Measurements from ENCODE around the gene C5orf52.
"Not testable (repeated sequence)": the region's sequence is repeated elsewhere in the genome, so short reads cannot be mapped to it uniquely, and the experiment has no call there.

The C5orf52 gene

DNA sequence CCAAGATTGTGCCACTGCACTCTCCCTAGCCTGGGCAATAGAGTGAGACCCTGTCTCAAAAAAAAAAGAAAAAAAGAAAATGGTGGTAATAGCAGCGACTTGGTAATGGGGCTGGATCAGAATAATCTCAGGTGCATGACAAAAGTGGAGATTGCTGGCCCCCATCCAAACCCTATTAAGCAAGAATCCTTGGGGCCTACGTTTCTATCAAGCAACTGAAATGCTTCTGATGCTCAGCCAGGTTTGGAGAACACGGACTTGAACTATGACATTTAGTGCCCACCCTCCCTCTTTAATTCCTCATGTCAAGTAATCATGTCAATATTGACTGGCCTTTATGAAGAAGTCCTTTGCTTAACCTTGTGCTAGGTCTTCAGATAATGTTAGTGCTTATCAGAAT lies 6.6 kb downstream of the C5orf52 start:
- no peak for DNase-seq (ENCODE audit: low read depth in 2 of 2)

- no peak for DNase-seq (ENCODE audit: low read depth in 2 of 2)
These were observed 8.5 kb downstream of the C5orf52 start for GRCh38 chr5:157679801-157680200.

DNA sequence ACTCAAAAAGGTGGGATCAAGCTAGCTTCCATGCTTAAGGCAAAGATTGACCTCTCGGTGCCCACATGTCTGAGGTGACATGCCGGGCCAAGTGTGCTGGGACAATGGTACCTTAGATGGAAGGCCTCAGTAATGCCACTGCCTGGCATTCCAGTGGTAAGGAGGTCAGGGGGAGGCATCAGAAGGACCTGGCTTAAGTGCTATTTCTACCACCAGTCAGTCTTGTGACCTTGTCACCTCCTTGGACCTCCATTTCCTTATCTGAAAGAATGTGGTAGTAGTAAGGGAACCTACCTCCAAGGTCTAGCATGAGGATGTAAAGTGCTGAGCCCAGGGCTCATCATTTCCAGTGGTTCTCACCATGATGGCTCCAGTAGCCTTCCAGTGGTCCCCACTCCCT lies 8.9 kb downstream of the C5orf52 start:
- DNase-seq (ENCODE audit: low read depth in 2 of 2), result no peak

DNA sequence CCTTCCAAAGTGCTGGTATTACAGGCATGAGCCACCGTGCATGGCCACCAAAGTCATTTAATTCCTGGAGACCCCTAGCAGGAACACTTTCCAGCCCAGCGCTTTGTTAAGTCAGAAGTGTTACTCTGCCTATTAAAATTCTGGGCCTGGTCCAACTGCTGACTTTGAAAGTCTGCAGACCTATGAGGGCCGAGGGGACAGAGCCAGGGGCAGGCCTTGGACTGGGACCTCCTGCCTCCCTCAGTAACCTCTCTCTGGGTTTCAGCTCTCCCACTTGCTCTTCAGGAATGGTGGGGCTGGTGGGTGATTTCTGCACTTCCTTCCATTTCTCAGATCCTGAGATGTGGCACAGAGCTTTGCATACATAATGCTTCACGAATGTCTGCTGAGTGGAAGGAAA lies 9.7 kb downstream of the C5orf52 start:
- no peak for DNase-seq (ENCODE audit: low read depth in 2 of 2)

DNA sequence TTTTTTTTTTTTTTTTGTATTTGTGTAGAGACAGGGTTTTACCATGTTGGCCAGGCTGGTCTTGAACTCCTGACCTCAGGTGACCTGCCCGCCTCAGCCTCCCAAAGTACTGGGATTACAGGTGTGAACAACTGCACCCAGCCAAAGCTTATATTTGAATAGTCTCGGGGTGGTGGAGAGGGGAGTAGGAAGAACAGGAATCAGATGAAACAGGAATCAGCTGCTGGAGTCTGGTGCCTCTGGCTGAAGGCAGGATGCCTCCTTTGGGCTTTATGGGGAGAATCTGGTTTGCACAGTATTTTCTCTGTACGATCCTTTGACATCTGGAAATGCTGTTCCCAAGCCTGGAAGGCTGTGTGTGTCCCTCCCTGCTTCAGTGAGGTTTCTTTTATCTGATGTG lies 10.9 kb downstream of the C5orf52 start:
- no peak for DNase-seq (ENCODE audit: low read depth in 2 of 2)

DNA sequence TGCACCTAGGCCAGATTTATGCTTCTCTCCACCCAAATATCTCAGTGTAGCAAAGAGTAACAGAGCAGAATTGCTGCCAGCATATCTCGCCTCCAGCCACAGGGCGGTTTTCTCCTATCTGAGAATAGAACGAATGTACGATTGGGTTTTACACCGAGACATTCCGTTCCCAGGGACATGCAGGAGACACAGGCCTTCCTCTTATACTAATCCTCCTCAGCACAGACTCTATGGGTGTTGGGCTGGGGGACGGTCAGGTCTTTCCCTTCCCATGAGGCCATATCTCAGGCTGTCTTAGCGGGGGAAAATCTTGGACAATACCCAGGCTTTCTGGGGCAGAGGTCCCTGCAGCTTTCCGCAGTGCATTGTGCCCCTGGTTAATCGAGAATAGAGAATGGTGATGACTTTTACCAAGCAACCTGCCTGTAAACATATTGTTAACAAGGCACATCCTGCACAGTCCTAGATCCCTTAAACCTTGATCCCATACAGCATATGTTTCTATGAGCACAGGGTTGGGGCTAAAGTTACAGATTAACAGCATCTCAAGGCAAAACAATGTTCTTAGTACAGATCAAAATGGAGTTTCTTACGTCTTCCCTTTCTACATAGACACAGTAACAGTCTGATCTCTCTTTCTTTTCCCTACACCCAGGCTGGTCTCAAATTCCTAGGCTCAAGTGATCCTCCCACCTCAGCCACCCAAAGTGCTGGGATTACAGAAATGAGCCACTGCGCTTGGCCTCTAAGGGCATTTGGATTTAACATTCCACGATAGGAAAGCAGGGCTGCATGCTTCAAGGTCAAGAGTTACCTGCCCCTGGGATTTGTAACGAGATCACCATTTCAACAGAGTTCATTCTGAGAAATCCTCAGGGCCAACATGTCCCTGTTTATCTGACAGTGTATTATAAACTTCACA lies 15.2 kb downstream of the C5orf52 start:
- DNase-seq (ENCODE audit: low read depth in 2 of 2), result not testable (repeated sequence)

GRCh38 chr5:157687198-157687554 lies 15.8 kb downstream of the C5orf52 start:
- no peak for DNase-seq (ENCODE audit: low read depth in 2 of 2)

DNA sequence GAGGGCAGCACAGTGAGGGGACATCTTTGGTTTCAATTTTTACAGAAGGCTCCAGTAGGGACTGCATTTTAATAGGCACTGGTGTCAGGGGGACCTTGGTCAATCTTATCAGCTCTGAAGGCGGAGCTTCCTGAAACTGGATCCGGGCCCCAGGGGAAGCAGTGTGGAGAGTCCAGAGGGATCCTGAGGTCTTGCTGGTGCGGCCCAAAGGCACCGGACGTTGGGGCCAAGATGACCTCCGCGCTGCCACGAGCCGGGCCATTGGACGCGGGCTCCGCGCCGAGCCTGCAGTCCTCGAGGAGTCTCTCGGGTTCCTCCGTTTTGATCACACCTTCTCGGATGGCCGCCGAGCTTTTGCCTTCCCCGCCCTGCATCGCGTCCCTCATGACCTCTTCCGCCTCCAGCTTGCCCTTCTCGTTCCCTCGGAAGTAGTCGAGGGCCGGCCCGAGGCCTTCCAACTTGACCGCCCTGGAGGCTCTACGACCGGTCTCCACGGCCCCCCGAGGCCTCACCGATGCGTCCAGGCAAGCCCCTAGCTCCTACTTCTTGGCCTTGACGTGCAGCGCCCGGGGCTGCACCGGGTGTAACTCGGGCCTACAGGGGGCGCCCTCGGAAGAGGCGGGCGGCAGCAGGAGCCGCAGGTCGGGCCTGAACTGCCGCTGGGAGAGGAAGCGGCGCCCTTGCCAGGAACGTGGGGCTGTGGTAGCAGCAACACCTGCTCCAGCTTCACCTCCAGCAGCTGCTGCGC lies 18.8 kb downstream of the C5orf52 start:
- no peak for DNase-seq (ENCODE audit: low read depth in 2 of 2)

DNA sequence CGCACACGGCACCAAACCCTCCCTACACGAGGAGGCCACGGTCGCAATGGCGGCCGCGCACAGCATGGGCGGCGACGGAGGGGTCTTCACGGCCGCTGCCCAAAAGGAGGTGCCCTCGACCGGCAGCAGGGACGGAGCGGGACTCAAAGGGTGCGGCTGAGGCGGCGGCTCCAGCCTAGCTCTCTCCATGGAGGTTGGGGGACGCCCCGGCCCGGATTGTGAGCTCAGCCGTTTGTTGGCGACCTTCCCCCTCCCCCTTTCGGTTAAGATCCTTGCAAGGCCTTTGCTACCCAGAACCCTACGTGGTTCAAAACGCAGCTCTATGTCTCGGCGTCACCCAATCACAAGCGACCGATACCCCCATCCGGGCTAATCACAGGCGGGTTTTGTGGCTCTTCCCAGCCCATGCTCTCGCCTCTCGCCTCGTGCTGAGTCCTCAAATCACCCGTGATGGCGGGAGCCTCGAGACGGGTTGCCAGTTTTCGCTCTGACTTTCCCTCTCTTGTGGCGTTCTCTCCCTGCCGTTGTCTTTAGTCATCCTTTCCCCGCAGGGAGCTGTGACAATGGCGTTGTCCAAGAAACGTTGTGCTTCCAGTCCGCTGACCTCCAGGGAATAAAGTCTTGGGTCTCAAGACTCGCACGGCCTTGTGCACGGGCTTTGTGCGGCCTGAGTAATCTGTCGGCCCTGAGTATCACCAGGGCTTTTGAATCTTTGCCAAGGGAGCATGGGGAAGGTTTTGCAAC lies 19.5 kb downstream of the C5orf52 start:
- no peak for DNase-seq (ENCODE audit: low read depth in 2 of 2)

DNA sequence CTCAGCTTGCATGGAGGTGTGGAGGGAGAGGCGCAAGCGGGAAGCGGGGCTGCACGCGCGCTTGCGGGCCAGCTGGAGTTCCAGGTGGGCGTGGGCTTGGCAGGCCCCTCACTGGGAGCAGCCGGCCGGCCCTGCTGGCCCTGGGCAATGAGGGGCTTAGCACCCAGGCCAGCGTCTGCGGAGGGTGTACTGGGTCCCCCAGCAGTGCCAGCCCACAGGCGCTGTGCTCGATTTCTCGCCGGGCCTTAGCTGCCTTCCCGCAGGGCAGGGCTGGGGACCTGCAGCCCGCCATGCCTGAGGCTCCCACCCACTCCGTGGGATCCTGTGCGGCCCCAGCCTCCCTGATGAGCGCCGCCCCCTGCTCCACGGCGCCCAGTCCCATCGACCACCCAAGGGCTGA lies 22.5 kb downstream of the C5orf52 start:
- not testable (repeated sequence) for DNase-seq (ENCODE audit: low read depth in 2 of 2)

- not testable (repeated sequence) for DNase-seq (ENCODE audit: low read depth in 2 of 2)
These were observed 24.8 kb downstream of the C5orf52 start for GRCh38 chr5:157696154-157696553.

DNA sequence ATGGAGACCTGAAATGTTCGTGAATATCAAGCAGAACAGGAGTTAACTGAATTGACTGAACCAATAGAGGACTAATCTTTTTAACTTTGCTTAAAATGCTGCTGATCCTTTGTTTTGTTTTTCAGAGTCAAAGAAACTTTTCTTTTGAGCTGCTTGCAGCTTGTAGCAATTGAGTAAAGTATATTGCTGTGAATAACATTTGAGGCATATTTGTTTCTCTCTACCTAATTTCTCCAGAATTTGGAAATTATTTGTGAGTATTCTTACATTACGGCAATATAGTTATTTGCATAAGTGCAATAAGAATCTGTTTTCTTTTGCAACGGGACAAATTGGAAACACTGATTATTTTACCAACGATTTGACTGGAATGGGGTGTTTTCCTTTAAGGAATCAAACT lies 27.3 kb downstream of the C5orf52 start:
- not testable (repeated sequence) for DNase-seq (ENCODE audit: low read depth in 2 of 2)

DNA sequence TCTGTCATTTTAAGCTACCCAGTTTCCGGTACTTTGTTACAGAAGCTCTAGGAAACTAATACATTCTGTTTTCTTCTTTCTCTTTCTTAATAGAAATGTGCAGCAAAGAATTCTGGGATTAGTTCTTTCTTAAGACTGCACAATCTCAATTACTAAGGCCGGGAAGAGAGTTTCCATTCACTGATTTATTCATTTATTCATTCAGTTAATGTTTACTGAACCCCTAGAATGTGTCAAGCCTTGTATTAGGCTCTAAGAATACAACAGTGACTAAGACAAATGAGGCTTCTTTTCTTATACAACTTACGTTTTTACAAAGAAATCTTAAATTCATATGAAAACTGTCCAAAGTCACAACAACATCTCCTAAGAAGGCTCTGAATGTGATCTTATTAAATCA lies 32.4 kb downstream of the C5orf52 start:
- no peak for DNase-seq (ENCODE audit: low read depth in 2 of 2)

DNA sequence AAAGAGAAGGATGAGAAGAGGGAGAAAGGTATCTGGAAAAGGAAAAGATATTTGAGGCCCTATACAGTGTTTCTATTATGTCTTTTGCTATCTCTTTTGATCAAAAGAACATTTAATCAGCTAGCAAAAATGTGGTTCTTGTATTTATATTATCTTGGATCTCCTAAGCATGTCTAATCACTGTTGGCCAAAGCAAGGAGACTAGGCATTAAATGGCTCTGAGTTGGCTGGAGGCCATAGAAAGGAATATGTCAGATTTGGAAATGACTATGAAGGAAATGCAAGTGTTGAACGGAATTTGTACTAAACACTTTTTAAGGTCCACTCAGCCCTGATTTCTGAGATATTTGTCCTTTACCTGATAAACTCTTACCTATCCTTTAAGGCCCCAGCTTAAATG lies 37.5 kb downstream of the C5orf52 start:
- no peak for DNase-seq (ENCODE audit: low read depth in 2 of 2)

DNA sequence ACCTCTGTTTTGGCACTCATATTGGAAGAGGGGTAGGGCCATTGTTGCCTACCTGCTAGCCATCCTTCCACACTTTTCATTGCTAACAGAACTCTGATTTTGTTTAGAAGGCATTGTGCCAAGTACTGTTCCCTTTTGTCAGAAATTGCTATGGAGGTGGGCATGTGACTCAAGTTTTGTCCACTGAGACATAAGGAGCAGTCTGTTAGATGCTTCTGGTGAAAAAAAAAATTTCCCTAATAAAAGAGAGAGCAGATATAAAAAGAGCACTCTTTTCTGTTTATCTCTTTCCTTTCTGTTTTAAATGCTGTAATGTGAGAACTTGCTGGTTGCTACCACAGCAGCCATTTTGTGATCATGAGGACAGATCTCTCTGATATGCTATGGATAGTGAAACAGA lies 38.0 kb downstream of the C5orf52 start:
- DNase-seq (ENCODE audit: low read depth in 2 of 2), result no peak

DNA sequence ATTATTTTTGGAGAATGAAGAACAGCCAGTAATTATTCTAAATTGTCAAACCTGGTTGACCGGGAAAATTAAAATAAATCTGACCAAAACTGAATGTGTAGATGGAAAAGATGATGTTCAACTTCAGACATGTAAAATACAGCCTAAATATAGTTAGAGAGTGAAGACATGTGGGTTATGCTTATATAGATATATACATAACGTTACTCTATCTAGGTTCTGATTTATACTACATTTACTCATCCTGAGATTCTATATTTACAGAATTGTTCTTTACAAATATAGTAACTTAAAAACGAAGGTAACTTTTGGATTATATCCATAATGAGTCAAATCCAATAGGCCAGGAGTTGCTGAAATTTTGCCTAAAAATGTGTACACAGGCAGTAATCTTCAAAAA lies 39.1 kb downstream of the C5orf52 start:
- DNase-seq (ENCODE audit: low read depth in 2 of 2), result no peak

DNA sequence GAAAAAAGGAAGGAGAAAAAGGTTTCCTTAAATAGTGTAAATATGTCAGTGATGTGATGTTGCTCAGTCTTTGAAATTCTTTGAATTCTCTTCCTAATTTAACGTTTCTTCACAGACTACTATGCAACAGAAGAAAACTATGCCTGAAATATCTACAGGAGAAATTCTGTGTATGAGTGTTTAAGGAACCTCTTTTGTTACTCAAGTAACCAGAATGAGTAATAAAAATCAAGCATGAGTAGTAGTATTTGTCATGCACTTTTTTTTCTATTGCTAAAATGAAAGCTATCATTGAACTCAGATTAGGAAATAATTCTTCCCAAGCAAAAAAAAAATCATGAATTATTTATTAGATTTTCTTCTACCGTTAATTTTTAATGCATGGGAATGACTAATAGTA lies 39.5 kb downstream of the C5orf52 start:
- DNase-seq (ENCODE audit: low read depth in 2 of 2), result no peak

GRCh38 chr5:157713830-157714595 lies 42.7 kb downstream of the C5orf52 start:
- no peak for DNase-seq (ENCODE audit: low read depth in 2 of 2)

DNA sequence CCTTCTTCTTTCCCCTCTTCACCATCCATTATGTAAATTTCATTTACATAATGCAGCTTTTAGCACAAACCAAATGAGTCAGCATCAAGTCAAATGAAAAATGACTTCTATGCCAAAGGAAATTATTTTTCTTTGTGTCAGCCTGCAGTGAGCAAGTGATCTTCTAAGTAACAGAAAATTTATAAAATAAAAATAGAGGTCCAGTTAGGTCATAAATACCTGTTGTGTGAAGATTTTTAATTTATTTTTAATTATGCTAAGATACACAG lies 43.2 kb downstream of the C5orf52 start:
- no peak for DNase-seq (ENCODE audit: low read depth in 2 of 2)

GRCh38 chr5:157718519-157718918 lies 47.2 kb downstream of the C5orf52 start:
- no peak for DNase-seq (ENCODE audit: low read depth in 2 of 2)

GRCh38 chr5:157719245-157719644 lies 47.9 kb downstream of the C5orf52 start:
- no peak for DNase-seq (ENCODE audit: low read depth in 2 of 2)

DNA sequence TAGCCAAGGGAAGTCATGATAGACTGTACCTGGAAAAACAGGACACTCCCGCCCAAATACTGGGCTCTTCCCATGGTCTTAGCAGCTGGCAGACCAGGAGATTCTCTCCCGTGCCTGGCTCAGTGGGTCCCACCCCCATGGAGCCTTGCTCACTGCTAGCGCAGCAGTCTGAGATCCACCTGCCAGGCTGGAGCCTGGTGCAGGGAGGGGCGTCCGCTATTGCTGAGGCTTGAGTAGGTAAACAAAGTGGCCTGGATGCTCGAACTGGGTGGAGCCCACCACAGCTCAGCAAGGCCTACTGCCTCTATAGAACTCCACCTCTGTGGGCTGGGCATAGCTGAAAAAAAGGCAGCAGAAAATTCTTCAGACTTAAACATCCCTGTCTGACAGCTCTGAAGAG lies 49.8 kb downstream of the C5orf52 start:
- no peak for DNase-seq (ENCODE audit: low read depth in 2 of 2)

All from stimulated activated CD8-positive, alpha-beta memory T cell treated with anti-CD3 and anti-CD28 coated beads, Interleukin-2, amount 100 ng/mL, for 1 hour (primary cell).